Esophagus mucosa (tissue), 1 donor: ENCODE results near the gene FTCD. TPM values are rescaled to one million over a fixed set of nuclear protein-coding genes. Genes with fewer than 3 reads are reported as not detected.
A peak's percentile ranks its signal among the peaks of the same experiment; 100 is the strongest.

Experiments used
- ATAC-seq: fragments of 200-7000 bp; cut with Tn5 transposase; one replicate; pipeline ENCODE4 v1.9.1; 2020
- total RNA-seq: library from RNA; stranded (reverse); gene quantifications from one replicate; pipeline ENCODE4 v1.2.4, GENCODE V29; 2023
- donor health status: DM: yes; HTN: yes; CAD: no.

The FTCD gene
- total RNA-seq, 1 donor from 2014 or later: 0.36 TPM

- ATAC-seq: peak; percentile 19
These were observed 63.2 kb downstream of the FTCD start for GRCh38 chr21:46092026-46092764.

- no peak for ATAC-seq
These were observed 63.8 kb downstream of the FTCD start for GRCh38 chr21:46091631-46092025.

GRCh38 chr21:46091118-46091517 lies 64.3 kb downstream of the FTCD start:
- no peak for ATAC-seq

GRCh38 chr21:46089285-46089684 lies 66.1 kb downstream of the FTCD start:
- ATAC-seq: no peak

- ATAC-seq: no peak
These were observed 67.2 kb downstream of the FTCD start for GRCh38 chr21:46088189-46088588.

GRCh38 chr21:46087641-46088040 lies 67.7 kb downstream of the FTCD start:
- ATAC-seq: no peak

Other genes starting within 250 kb of the FTCD start
- 17.8 TPM for gene COL6A1, start 173.8 kb downstream of the FTCD start, total RNA-seq
- 20.5 TPM for gene COL6A2, start 57.5 kb downstream of the FTCD start, total RNA-seq
- gene SPATC1L, start 28.9 kb upstream of the FTCD start, total RNA-seq: 7.2 TPM
- 92.6 TPM for gene LSS, start 73.2 kb upstream of the FTCD start, total RNA-seq
- gene MCM3AP, start 130.0 kb upstream of the FTCD start, total RNA-seq: 53.6 TPM
- 11.9 TPM for gene YBEY, start 130.8 kb upstream of the FTCD start, total RNA-seq
- gene C21orf58, start 168.3 kb upstream of the FTCD start, total RNA-seq: 4.7 TPM
- 18.1 TPM for gene PCNT, start 168.6 kb upstream of the FTCD start, total RNA-seq